CD4-positive, alpha-beta T cell treated with Interleukin-15 for 1 hour (primary cell): ENCODE results near the gene TRPM4.
"Not testable (repeated sequence)": the region's sequence is repeated elsewhere in the genome, so short reads cannot be mapped to it uniquely, and the experiment has no call there.

Experiments used
- DNase-seq: peaks from one replicate; pipeline ENCODE4 v3.0.0-alpha.2; 2020

TRPM4 gene

DNA sequence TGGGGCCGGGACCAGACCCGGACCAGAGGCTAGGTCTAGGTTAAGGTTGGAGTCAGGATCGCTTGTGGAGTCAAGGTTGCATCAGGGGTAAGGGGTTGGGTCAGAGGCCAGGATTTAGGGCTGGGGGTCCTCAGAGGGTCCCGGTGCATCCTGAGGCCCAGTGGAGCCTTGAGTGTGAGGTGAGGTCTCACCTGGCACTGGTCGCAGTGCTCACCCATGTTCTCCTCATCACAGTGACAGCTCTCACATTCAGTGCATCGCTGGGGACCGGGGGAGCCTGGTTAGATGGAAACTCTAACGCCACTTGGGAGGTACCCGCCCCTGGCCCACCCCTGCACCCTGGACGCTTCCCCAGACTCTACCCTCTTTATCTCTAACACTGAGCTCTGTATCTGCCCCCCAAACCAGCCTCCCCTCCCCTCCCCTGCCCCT lies 5.5 kb upstream of the TRPM4 start:
- DNase-seq: no peak

DNA sequence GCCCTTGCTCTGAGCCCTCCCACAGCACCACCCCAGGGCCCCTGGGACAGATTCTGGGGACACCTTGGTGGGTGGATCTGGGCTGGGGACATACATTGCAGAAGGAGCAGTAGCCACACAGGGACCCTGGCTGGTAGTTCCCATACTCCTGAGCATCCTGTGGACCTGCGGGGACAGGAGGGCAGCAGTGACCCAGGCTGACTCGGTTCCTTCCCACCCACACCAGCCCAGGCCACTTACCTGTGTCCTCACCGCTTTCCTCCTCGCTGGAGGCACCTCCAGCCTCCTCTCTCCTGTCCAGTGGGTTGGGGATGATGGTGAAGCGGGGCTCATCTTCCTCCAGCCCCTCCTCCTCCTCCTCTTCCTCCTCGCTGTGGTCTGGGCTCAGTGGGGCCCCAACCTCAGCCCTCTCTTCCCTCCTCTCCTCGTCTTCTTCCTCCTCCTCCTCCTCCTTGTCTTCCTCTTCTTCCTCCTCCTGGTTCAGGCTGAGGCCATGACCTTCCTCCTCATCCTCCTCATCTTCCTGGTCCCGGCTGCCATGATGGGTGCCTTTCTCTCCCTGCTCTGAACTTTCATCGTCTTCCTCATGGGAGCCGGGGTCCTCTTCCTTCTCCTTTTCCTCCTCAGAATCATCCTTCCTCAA lies 4.3 kb upstream of the TRPM4 start:
- no peak for DNase-seq

DNA sequence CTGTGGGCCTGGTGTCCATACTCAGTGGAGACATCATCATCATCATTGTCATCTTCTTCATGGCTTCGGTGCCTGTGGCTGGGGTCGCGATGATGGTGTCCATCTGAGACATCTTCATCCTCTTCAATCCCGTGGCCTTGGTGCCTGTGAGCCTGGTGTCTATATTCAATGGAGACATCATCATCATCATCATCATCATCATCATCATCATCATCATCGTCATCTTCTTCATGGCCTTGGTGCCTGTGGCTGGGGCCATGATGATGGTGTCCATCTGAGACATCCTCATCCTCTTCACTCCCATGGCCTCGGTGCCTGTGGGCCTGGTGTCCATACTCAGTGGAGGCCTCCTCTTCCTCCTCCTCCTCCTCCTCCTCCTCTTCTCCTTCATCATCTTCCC lies 3.3 kb upstream of the TRPM4 start:
- DNase-seq: no peak

DNA sequence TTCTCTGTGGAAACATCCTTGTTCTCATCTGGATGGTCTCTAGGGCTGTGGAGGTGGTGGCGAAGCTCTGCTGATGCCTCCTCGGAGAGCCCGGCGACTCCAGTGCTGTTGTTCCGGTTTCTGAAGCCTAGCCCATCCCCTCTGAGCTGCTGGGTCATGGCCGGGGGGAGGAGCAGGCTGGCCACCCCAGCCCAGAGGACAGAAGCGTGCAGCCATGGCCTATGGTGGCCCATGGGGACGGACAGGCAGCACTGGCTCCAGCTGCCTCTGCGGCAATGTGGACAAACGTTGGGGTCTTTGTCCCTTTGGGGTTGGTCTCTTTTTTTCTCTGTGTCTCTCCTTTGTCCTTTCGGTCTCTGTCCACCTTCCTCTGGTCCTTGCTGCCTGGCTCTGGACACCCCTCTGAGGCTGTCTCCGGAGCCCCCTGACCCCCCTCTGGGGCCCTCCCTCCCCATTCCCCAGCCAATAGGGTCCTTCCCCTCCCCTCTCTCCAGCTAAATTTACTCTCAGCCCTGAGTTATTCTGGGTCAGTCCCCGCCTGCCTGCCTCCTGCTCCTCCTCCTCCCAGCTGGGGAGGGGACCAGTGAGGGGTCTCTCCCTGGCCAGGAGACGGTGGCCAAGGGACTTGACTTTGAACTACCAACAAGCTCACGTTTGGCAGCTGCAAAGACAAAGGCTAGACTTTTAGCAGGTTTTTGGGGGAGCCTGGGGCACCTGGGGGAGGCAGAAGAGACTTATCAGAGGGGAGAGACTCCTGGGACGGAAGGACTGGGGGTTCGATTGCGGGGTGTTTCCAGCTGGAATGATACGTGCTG lies 2.4 kb upstream of the TRPM4 start, which contains the start of gene HRC:
Gene HRC (minus strand): TSS at position 392 of the 815 bp plus-strand sequence. CDS start 159 bp downstream, at position 233.
- no peak for DNase-seq

DNA sequence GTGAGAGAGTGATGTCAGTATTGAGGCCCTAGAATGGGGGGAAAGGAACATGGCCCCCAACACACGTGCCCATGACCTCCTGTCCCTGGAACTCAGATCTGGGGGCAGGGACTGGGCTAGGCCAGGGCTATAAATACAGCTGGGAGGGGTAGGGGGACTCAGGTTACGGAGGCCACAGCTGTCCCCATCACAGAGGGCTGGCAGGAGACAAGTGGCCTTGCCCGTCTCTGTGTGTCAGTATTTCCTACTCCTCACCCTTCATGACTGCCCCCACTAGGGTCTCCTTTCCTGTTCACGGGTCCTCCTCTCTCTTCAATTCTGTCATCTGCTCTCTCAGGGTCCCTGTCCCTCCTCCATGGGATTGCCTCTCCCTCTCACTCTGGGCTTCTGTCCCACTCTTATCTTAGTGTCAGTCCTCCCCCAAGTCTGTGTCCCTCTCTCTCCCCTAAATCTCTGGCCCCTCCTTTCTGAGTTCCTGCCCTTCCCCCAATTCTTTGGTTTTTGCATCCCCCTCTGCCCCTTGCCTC lies 1.7 kb upstream of the TRPM4 start:
- no peak for DNase-seq

DNA sequence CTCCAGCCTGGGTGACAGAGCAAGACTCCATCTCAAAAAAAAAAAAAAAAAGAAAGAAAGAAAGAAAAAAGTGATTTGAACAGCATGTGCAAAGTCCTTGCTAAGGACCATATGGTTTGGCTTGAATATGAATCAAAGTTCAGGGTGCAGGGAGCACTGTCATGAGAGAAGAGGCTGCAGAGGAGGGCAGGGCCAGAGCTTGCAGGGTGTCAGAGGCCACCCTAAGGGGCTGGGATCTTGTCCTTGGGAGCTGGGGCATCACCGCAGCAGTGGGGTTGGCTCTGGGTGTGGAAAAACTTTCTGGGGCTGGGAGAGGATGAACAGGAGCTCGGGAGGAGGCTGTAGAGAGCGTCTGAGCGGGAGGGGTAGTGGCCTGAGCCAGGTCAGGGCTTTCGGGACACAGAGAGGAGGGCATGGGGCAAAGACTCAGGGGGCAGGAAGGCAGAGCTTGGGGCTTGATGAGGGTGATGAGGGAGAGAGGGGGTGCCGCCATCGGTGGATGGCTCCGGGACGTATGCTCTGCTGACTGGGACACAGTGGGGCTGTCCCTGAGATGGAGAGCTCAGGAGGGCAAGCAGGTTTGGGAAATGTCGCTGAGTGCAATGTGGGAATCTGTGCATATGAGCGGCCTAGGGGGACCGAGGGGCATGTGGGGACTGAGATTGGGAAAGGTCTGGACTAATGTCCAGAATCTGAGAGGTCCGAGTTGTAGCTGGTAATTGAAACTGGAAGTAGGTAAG lies 3.0 kb downstream of the TRPM4 start:
- no peak for DNase-seq

DNA sequence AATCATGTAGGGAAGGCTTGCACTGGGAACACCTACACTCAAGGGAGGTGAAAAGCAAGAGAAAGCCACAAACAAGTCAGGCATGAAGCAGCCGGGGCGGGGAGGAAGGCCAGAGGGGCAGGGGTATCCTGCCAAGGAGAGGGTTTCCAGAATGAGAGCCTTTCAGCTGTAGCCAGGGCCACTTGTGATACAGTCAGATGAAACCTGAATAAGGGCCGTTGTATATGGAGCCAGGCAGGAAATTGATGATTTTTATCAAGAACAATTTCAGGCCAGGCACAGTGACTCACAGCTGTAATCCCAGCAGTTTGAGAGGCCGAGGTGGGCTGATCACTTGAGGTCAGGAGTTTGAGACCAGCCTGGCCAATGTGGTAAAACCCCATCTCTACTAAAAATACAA lies 4.4 kb downstream of the TRPM4 start:
- DNase-seq: no peak

DNA sequence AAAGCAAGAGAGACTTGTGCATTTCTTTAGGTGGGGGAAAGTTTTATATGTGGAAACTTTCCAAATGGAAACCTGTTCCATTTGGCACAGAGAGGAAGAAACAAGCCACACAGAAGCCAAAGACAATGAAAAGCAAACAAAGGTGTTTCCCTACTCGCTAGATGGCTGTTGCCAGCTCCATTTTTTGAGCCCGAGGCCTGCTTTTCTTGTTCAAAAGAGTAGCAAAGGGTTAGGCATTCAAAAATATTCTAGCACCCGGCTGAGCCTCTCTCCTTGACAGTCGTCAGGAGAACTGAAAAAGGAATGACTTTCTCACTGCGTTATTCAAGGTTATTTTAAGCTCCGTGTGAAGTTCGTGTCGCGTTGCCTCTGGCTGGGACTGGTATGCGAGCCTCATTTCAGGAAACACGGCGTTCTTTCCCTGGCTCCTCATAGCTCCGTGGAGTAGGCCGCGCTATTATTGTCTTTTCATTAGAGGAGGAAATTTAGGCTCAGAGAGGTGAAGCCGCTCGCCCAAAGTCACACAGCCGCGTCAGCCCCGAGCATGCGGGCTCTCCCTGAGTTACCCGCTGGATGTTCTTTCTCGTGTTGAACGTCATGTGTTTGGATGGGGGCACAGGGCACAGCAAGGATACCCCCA lies 7.6 kb downstream of the TRPM4 start:
- no peak for DNase-seq

DNA sequence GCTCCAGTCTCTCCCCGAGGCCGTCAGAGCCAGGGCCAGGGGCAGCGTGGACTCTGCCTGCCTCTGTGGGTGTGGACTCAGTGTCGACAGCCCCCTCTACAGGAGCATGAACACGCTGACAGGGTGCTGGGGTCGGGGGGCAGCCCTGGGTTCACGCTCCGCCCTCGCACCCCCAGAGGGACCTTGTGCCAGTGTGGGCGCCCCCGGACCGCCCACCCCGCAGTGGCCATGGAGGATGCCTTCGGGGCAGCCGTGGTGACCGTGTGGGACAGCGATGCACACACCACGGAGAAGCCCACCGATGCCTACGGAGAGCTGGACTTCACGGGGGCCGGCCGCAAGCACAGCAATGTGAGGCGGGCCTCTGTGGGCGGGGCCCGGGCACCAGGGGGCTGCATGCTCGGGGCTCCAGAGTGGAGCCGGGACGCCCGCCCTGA lies 8.3 kb downstream of the TRPM4 start:
- no peak for DNase-seq

DNA sequence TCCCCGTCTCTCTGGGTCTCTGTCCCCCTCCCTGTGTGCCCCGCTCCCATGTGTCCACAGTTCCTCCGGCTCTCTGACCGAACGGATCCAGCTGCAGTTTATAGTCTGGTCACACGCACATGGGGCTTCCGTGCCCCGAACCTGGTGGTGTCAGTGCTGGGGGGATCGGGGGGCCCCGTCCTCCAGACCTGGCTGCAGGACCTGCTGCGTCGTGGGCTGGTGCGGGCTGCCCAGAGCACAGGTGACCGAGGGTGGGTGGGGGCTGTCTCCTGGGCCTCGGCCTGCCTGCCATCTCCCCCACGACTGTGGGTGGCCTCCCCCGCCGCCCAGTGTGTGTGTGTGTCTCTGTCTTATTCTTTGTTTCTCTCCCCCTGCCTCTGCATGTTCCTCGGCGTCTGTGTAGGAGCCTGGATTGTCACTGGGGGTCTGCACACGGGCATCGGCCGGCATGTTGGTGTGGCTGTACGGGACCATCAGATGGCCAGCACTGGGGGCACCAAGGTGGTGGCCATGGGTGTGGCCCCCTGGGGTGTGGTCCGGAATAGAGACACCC lies 10.3 kb downstream of the TRPM4 start:
- DNase-seq: no peak

DNA sequence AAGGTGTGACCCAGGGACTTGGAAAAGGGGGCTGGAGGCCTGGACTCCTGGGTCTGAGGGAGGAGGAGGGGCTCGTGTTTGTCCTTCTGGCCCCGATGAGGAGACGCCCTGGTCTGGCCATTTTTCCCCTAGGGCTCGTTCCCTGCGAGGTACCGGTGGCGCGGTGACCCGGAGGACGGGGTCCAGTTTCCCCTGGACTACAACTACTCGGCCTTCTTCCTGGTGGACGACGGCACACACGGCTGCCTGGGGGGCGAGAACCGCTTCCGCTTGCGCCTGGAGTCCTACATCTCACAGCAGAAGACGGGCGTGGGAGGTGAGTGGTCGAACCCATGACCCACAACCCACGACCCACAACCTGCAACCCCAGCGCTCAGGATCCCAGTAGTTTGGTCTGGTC lies 10.8 kb downstream of the TRPM4 start:
- no peak for DNase-seq

DNA sequence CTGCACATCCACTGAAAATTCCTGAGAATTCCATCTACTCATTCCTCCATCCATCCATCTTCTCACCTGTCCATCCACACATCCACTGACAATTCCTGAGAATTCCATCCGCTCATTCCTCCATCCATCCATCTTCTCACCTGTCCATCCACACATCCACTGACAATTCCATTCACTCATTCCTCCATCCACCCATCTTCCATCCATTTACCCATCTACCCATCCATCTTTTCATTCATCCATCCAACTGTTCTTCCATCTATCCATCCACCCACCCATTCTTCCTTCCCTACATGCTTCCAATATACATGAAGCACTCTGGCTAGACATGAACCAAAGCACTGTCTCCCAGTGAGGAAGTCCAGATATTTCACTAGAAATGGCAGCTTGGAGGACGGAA lies 15.6 kb downstream of the TRPM4 start:
- no peak for DNase-seq

DNA sequence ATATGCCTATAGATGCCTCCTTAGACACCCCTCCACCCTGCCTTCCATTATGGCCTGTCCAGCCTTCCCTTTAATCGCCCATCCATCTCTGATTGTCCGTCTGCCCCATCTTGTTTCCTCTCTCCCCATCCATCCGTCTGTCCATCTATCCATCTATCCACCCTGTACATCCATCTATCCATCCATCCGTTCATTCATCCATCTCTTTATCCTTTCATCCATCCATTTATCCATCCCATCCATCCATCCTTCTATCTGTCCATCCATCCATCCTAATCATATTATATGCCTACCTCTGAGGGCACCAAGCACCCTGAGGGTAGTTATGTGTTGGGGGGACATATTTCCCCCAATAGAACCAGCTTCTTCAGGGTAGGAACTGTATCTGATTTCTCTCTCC lies 23.1 kb downstream of the TRPM4 start:
- DNase-seq: no peak

DNA sequence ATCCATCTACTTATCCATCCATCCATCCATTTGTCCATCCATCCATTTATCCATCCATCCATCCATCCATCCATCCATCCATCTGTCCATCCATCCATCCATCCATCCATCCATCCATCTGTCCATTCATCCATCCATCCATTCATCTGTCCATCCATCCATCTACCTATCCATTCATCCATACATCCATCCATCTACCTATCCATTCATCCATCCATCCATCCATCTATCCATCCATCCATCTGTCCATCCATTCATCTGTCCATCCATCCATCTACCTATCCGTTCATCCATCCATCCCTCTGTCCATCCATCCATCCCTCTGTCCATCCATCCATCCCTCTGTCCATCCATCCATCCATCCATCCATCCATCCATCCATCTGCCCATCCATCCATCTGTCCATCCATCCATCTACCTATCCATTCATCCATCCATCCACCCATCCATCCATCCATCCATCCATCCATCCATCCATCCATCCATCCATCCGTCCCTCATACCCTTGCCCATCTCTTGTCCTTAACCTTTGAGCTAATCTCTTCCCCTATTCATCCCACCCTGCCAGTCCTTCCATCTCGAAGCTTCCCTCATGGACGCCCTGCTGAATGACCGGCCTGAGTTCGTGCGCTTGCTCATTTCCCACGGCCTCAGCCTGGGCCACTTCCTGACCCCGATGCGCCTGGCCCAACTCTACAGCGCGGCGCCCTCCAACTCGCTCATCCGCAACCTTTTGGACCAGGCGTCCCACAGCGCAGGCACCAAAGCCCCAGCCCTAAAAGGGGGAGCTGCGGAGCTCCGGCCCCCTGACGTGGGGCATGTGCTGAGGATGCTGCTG lies 24.6 kb downstream of the TRPM4 start:
- not testable (repeated sequence) for DNase-seq

DNA sequence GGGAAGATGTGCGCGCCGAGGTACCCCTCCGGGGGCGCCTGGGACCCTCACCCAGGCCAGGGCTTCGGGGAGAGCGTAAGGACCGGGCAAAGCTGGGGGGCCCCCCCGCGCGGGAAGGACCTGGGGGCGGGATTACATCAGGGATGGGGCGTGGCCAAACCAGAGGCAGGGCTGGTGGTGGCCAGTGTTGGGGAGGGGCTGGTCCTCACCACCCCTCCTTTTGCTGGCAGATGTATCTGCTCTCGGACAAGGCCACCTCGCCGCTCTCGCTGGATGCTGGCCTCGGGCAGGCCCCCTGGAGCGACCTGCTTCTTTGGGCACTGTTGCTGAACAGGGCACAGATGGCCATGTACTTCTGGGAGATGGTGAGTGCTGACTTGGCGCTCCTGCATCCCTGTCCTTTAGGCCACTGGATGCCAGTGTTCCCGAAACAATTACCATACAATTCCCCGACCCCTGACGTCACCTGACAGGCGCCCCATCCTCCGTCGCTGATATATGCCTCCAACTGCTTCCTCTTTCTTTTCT lies 25.3 kb downstream of the TRPM4 start:
- DNase-seq: no peak

DNA sequence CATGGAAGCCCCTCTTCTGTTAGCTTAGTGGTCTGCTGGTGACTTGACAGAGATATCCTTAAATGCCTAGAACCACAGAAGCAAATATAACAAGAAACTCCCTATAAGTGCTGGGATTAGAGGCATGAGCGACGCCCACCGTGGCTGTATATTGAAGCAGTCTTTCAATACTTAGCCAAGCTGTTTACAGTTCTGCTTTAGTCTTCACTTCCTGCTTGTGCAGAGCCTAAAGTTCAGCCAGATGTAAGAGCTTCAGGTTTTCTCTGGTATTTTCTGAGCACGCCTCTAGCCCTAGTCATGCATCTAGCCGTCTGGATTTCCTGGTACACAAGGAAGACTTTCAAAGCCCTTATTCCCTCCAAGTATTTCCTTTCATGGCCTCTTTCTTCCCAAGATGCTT lies 28.5 kb downstream of the TRPM4 start:
- DNase-seq: no peak

DNA sequence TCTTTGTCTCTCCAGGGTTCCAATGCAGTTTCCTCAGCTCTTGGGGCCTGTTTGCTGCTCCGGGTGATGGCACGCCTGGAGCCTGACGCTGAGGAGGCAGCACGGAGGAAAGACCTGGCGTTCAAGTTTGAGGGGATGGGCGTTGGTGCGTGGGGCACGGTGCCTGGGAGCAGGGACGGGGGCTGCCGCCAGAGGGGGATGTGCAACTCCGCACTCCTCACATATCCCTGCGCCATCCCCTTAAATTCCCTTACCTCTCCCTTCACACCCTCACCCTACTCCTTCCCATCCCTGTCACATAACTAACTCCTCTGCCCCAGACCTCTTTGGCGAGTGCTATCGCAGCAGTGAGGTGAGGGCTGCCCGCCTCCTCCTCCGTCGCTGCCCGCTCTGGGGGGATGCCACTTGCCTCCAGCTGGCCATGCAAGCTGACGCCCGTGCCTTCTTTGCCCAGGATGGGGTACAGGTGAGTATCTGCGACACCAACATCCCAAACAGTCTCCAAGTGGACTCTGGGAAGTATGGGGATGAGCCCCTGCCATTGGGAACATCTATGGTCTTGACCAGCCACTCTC lies 31.1 kb downstream of the TRPM4 start:
- no peak for DNase-seq

DNA sequence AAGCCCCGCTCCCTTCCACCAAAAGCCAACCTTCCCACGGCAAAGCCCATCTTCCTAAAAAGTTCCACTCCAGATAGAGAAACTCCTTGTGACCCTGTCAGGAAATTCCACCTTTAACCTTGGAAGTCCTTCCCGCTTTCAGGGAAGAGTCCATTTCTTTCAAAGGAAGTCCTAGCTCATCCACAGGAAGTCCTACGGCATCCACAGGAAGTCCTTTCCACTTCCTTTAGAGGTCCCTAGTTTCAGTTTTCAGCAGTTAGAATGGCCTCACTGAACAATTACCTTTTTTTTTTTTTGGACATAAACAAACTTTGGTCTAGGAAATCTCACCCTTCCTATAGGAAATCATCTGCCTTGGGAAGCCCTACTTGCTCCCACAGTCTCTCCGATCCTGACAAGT lies 31.7 kb downstream of the TRPM4 start:
- no peak for DNase-seq

DNA sequence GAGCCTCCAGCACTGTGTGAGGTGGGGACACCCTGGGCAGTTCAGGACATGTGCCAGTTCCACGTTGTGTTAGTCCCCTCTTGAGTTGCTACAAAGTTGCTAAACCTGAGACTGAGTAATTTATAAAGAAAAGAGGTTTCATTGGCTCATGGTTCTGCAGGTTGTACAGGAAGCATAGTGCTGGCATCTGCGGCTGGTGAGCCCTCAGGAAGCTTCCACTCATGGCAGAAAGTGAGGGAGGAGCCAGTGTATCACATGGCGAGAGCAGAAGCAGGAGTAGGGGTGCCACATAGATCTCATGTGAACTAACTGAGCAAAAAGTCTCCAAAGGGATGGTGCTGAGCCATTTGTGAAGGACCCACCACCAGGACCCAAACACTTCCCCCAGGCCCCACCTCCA lies 33.2 kb downstream of the TRPM4 start:
- no peak for DNase-seq

DNA sequence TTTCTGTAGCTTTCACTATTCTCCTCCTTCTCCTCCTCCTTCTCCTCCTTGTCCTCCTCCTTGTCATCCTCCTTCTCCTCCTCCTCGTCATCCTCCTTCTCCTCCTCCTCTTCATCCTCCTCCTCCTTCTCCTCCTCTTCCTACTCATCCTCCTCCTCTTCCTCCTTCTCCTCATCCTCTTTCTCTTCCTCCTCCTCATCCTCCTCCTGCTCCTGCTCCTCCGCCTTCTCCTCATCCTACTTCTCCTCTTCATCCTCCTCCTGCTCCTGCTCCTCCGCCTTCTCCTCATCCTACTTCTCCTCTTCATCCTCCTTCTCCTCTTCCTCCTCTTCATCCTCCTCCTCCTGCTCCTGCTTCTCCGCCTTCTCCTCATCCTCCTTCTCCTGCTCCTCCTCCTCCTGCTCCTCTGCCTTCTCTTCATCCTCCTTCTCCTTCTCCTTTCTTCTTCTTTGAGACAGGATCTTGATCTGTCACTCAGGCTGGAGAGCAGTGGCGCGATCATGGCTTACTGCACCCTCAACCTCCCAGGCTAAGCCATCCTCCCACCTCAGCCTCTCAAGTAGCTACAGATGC lies 36.3 kb downstream of the TRPM4 start:
- no peak for DNase-seq

DNA sequence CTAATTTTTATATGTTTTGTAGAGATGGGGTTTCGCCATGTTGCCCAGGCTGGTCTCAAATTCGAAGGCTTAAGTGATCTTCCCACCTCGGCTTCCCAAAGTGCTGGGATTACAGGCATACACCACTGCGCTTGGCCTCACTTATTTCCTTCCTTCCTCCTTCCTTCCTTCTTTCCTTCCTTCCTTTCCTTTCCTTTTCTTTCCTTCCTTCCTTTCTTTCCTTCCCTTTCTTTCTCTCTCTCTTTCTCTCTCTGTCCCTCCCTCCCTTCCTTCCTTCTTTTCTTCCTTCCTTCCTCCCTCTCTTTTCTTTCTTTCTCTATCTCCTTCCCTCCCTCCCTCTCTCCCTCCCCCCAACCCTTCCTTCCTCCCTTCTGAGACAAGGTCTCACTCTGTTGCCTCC lies 36.8 kb downstream of the TRPM4 start:
- no peak for DNase-seq
